OCI-LY3 (cell line): ENCODE measurements around the gene PAQR6.

Source experiments
- EZH2phosphoT487 ChIP-seq: fragments of 200-600 bp; shearing (Covaris generic); IDR thresholded peaks from 2 replicates; pipeline ENCODE4 v1.6.1; 2018; ENCODE audit warnings: antibody characterized with exemption, mixed run types, low read depth
- TF ChIP-seq, protein P1 (sequence below): fragments of 200-600, 300-600 bp; sonication (generic); IDR thresholded peaks from 2 replicates; pipeline ENCODE4 v1.5.1; 2014; ENCODE audit warnings: antibody characterized with exemption, low read length, low read depth

DNA sequence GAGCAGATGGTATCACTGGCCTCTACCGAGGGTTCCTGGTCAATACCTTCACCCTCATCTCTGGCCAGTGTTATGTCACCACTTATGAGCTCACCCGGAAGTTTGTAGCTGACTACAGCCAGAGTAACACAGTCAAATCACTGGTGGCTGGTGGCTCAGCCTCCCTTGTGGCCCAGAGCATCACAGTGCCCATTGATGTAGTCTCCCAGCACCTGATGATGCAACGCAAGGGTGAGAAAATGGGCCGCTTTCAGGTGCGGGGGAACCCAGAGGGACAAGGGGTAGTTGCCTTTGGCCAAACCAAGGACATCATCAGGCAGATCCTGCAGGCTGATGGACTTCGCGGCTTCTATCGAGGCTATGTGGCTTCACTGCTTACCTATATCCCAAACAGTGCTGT lies 47.8 kb downstream of the PAQR6 start:
- TF ChIP-seq, protein P1, sequence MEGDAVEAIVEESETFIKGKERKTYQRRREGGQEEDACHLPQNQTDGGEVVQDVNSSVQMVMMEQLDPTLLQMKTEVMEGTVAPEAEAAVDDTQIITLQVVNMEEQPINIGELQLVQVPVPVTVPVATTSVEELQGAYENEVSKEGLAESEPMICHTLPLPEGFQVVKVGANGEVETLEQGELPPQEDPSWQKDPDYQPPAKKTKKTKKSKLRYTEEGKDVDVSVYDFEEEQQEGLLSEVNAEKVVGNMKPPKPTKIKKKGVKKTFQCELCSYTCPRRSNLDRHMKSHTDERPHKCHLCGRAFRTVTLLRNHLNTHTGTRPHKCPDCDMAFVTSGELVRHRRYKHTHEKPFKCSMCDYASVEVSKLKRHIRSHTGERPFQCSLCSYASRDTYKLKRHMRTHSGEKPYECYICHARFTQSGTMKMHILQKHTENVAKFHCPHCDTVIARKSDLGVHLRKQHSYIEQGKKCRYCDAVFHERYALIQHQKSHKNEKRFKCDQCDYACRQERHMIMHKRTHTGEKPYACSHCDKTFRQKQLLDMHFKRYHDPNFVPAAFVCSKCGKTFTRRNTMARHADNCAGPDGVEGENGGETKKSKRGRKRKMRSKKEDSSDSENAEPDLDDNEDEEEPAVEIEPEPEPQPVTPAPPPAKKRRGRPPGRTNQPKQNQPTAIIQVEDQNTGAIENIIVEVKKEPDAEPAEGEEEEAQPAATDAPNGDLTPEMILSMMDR = no peak
- no peak for TF ChIP-seq EZH2phosphoT487
